ENCODE results near the gene ACO2.

DNA sequence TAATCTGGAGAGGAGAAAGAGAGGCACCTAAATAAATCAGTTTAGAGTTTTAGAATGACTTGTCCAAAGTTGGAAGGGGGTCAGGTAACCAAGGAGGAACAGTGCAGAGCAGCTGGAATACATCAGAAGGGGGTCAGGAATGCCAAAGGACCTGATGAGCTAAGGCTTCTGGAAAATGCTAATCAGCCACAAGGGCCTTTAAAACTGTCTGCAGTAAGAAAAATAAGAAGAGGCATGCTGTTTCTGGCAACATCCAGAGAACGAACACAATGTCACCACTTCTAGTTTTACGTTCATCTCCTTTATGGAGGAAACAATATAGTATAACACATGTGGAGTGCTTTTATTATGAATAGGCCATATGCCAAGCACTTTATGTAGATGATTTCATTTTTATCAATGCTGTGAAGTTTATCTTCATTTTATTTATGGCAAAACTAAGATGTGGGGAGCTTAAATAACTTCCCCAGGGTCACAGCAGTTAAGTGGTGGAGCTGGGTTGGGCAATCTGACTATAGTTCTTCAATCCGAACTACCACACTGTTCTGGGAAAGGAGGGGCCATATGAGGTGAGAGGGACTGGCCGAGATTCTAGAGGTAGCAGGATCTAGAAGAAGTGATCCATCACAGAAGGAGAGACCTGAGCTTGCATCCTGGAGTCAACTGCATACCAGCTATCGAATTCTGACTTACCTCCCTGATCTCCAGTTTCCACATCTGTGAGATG is 22.6 kb downstream of the ACO2 start:
- TF ChIP-seq, protein P1, sequence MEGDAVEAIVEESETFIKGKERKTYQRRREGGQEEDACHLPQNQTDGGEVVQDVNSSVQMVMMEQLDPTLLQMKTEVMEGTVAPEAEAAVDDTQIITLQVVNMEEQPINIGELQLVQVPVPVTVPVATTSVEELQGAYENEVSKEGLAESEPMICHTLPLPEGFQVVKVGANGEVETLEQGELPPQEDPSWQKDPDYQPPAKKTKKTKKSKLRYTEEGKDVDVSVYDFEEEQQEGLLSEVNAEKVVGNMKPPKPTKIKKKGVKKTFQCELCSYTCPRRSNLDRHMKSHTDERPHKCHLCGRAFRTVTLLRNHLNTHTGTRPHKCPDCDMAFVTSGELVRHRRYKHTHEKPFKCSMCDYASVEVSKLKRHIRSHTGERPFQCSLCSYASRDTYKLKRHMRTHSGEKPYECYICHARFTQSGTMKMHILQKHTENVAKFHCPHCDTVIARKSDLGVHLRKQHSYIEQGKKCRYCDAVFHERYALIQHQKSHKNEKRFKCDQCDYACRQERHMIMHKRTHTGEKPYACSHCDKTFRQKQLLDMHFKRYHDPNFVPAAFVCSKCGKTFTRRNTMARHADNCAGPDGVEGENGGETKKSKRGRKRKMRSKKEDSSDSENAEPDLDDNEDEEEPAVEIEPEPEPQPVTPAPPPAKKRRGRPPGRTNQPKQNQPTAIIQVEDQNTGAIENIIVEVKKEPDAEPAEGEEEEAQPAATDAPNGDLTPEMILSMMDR (IDR thresholded peaks at IDR 0.05) = no peak
- TF ChIP-seq POLR2A (IDR thresholded peaks at IDR 0.05) (no peak), POLR2AphosphoS5 (IDR thresholded peaks at IDR 0.05) (no peak), EP300 (IDR thresholded peaks at IDR 0.05) (no peak)

All from upper lobe of left lung (tissue), 4 donors.